ENCODE measurements around the gene GRIPAP1.

The GRIPAP1 gene, protein sequence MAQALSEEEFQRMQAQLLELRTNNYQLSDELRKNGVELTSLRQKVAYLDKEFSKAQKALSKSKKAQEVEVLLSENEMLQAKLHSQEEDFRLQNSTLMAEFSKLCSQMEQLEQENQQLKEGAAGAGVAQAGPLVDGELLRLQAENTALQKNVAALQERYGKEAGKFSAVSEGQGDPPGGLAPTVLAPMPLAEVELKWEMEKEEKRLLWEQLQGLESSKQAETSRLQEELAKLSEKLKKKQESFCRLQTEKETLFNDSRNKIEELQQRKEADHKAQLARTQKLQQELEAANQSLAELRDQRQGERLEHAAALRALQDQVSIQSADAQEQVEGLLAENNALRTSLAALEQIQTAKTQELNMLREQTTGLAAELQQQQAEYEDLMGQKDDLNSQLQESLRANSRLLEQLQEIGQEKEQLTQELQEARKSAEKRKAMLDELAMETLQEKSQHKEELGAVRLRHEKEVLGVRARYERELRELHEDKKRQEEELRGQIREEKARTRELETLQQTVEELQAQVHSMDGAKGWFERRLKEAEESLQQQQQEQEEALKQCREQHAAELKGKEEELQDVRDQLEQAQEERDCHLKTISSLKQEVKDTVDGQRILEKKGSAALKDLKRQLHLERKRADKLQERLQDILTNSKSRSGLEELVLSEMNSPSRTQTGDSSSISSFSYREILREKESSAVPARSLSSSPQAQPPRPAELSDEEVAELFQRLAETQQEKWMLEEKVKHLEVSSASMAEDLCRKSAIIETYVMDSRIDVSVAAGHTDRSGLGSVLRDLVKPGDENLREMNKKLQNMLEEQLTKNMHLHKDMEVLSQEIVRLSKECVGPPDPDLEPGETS

DNA sequence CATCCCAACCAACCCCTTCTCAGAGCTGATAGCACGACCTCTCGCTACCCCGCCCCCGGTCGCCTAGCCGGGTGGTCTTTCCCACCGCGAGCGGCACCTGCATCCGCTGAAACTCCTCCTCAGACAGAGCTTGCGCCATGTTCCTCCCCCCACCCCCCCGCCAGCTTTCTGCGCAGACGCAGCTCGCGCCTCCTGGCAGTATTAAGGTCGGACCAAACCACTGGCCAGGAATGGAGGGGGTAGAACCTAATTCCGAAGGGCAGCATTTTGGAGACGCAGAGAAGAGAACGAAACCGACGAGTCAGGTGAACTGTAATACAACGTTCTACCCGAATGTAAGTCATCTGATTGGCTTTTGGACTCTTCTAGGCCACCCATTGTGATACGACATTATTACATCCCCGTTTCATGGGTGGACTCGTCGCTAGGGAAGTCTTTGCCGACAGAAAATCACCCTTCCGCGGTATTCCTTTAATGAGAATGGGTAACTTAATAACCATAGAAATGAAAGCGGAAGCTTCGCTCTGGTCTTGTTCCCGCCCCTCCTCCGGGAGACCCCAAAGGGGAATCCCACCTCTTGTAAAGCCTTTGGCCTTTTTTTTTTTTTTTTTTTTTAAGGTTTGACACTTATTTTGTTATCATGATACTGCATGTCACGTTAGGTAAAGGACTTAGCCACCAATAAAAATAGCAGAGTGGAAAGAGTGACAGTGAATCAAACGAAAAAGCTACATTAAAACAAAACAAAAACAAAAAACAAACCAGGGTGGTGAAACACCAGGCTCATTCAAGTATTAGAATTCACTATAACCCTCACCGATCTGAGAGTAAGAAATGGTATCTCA lies at the start of gene GRIPAP1:
GRIPAP1 (minus strand) TSS at position 174 of the 845 bp plus-strand sequence; CDS start at position 139, 35 bp downstream.
- peak; percentile 85 for DNase-seq

DNA sequence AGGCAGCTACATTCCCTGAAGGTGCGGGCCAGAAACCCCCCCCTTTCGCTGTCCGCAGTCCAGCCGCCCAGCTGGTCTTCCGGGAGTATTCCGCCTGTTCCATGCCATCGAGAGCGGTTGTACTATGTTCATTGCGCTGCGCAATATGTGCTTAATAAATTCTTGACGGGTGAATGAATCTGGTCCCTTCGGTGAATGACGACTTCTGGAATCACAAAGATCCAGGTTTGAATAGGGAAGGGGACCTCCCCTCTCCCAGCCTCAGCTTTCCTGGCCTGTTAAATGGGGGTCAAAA lies 41.9 kb upstream of the GRIPAP1 start:
- no peak for DNase-seq

DNA sequence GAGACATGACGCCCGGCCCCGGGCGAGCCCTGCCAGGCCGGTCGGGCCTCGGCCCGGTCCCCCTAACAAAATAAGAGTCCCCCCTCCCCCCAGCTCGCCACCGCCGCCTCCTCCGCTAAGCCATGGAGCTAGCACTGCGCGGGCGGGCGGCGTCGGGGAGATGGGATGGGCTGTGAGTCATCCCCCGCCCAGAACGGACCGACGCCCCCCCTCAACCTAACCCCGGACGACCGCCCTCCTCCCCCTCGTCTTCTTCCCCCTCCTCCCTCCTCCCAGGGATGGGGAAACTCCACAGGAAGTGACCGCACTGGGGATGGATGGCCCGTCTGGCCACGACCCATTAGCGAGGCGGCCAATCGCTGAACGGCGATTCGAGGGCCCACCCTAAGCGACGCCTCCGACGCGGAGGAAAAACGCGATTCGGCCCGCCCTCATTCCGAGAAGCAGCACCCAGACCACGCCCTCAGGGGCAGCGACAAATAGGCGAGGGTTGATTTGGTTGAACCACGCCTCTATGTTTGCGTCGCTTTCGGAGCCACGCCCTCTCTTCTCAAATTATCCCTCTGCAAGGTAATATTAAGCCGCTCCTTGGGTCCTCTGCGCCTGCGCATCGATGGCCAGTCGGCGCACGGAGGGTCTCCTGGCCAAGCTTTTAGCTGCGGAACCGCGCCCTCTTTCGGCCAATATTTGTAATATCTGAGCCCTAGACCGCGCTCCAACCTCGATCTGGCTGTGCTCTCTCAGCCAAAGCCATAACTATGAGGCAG lies 41.3 kb upstream of the GRIPAP1 start, which contains the start of gene TFE3:
TFE3 (minus strand) TSS at position 138 of the 767 bp plus-strand sequence; CDS start at position 7, 131 bp downstream.
- DNase-seq = peak; percentile 91

DNA sequence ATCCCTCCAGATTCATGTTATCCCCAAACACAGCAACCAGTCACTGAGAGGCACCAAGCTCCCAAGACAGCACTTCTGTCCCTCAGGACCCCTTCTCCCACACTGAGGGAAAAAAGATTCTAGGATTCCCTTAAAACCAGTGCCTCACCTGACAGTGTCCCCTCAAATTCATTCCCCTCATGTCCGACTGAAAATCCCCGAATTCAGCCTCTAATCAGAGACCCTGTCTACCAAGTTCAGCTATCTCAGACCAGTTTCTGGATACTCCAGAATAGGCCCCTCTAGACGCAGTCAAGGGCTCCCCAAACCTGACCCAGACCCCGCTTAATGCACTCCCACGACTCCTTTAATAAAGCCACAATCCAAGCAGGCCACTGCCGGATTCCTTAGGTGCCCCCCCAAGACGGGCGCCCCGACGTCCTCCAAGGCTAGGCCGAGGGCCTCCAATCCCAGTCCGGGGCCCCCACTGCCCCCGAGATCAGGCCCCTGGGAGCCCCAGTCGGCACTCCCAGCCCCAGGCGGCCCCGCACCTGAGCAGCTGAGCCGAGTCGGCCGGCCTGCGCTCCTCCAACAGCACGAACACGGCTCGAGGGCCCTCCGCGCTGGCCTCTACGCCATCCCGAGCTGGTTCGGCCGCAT lies 40.6 kb upstream of the GRIPAP1 start:
- peak; percentile 3 for DNase-seq

DNA sequence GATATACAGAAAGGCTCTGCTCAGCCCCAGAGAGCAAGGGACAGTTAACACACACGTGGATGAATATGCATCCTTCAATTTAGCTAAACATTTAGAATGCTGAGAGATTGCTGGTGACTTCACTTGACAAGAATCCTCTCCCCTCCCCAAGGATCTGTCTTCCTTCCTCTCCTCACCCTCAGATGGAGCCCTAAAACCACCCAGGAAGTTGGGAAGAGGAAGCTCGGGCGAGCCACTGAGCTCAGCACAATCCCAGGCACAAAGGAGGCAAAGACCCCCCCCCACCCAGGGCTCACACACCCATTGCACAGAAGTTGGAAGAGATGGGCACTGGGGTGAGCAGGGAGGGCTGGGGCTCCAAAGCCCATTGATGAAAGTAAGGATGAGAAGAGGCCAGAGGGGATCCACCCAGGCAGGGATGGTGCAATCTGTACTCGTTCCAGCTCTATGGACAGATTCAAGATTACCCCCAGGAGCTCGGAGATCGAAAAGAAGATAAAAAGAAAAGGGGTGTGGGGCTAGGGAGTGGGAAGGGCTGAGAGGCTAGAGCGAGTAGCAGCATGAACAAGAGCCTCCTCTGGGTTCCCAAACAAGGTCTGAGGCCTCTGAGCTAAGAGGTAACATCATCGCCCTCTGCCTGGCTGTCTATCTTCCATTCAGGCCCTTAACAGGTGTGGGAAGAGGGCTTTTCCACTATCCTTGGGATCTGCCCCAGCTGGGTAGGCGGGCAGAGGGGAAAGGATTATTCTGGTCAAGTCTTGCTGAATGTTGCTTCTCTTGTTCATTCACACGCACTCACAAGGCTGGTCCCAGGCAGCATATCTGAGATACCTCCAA lies 39.9 kb upstream of the GRIPAP1 start:
- peak; percentile 69 for DNase-seq

DNA sequence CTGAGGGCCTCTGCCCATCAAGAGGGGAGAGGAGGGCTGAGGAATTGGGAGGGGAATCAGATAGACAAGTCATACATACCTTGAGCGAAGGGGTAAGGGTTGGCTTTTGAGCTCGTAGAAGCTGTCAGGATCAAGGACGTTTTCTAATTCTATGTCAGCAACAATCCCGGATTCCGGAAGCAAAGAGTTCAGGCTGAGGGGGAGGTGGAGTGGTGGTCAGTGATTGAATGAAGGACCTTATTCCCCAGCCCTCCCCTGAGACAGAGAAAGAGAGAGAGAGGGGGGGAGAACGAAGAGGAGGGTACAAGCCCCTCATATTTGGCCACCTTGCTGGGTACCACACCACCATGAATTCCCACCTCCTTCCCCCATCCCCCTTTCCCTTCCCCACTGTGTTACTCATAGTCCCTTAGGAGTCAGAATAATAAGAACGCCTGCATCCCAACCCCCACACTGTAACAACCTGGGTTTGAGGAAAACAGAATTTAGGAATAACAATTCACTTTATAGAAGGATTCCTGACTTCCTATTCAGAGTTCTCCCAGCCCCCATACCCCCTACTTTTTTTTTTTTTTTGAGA lies 38.4 kb upstream of the GRIPAP1 start:
- peak; percentile 36 for DNase-seq

DNA sequence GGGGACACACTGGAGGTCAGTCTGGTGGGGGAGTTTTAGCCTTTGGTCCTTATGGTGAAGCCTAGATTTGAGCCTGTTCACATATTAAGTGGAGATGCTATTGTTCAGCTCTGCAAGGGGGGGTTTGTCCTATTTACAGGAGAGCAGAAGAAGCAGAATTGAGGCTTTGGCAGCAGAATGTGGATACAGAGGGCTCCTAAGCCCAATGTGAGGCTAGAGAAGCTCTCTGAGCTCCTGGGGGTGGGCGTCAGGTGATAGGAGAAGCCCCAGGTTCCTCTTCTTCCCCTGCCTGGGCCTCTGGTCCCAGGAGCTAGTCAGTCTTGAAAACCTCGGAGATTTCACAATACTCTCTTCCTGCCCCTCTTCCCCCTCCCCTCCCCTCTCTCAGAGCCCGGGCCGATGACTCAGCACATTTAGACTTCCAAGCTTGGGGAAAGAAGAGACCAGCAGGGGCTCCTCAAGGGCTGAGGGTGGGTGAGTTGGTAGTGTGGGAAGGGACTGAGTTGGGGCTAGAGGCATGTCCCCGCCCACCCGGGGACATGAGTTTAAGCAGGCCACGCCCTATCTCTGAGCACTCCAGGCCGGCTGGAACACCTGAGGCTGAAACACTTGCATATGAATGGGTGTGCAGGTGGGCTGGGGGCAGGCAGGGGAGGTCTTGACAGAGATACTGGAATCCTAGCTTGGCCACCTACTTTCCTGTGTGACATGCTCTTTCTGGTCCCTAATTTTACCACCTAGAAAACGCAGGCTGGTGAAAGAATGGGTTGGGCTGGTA lies 37.7 kb upstream of the GRIPAP1 start:
- DNase-seq = peak; percentile 91

DNA sequence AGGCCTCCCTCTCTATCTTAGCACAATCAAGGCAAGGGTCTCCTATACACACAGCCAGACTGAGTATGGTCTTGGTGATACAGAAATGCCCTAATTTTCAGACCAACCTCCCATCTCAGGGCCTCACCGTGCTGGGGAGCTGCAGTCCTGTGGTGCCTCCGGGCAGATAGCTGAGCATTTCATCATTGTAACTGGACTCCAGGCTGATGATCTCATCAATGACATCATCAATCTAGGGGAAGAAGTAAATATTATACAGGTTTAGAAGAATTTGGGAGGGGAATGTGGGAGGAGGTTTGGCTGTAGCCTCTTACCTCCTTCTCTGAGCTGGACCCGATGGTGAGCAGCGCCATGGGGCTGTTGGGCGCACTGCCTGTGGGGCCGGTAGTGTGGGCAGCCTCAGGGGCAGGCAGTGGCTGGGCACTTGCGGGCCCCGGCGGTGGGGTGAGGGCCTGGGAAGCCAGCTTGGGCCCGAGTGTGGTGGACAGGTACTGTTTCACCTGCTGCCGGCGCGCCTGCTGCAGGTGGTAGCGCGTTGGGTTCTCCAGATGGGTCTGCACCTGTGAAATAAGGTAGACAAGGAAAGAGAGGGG lies 35.9 kb upstream of the GRIPAP1 start:
- DNase-seq = peak; percentile 74

DNA sequence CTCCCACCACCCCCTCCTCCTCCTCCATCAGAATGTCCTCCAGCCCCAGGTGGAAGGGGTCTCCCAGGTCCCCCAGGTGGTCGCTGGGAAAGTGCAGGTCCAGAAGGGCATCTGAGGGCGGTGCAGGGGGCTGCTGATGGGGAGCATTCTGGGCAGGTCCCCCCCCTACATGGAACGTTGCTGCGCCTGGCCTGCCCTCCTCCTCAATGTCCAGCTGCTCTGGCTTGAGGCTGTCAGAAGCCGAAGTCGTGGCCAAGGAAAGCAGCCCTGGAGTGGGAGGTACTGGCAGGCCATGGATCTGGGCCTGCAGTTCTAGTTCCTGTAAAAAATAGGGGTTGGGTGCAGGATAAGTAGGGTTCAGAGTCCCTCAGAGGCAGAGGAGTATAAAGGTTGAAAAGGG lies 28.2 kb upstream of the GRIPAP1 start:
- no peak for DNase-seq

DNA sequence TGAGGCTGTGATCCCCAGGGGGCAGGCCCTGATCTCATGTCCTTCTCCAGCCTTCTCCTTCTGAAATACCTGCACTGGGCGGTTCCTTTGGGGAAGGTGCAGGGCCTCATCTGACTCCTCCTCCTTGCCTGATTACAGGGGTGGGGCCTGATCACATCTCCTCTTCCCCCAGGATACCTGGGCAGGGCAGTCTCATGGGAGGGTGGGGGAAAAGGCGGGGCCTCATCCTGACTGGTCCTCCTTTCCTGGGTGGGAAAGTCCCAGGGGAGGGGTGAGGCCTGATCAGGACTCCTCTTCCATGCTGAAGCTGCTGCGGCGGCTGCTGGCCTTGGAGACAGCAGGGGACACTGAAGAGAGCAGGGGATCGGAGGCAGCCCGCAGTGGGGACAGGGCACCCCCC lies 27.8 kb upstream of the GRIPAP1 start:
- peak; percentile 53 for DNase-seq

DNA sequence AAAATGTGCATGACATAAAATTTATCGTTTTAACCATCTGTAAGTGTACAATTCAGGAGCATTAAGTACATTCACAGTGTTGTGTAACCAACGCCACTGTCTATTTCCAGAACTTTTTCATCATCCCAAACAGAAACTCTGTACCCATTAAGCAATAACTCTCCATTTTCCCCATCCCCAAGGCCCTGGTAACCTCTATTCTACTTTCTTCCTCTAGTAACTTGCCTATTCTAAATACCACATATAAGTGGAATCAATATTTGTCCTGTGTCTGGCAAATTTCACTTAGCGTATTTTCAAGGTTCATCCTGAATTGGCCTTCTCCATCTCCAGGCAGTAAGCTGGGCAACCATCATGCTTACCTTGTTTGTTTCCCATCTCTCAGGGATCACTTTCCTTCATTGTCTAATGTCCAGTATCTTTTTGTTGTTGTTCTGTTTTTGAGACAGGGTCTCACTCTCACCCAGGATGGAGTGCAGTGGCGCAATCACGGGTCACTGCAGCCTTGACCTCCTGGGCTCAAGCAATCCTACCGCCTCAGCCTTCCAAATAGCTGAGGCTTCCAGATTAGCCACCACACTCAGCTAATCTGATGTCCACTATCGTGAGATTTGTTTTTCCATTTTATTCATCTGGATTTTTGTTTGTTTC lies 17.7 kb upstream of the GRIPAP1 start:
- DNase-seq = no peak

DNA sequence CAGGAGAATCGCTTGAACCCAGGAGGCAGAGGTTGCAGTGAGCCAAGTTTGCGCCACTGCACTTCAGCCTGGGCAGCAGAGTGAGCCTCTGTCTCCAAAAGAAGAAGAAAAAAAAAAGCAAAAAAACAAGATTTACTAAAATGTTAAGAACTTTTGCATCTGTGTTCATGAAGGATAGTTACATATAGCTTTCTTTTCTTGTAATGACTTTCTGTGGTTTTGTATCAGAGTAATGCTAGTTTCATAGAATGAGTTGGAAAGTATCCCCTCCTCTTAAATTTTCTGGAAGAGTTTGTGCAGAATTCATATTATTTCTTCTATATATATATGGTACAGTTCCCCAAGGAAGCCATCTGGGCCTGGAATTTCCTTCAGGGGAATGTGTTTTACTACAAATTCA lies 17.0 kb upstream of the GRIPAP1 start:
- no peak for DNase-seq

DNA sequence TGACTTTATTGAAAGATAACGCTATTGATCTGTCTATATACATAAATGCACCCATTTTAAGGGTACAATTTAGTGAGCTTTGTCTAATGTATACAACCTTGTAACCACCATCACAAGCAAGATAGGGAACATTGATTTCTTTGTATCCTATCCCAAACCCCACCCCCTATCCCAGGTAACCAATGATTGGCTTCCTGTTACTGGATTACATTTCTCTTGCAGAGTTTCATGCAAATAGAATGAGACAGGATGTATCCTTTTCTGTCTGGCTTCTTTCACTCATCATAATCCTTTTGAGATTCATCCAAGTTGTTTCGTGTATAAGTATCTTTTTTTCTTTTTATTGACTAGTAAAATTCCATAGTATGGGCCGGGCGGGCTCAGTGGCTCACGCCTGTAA lies 1.6 kb upstream of the GRIPAP1 start:
- DNase-seq = no peak

DNA sequence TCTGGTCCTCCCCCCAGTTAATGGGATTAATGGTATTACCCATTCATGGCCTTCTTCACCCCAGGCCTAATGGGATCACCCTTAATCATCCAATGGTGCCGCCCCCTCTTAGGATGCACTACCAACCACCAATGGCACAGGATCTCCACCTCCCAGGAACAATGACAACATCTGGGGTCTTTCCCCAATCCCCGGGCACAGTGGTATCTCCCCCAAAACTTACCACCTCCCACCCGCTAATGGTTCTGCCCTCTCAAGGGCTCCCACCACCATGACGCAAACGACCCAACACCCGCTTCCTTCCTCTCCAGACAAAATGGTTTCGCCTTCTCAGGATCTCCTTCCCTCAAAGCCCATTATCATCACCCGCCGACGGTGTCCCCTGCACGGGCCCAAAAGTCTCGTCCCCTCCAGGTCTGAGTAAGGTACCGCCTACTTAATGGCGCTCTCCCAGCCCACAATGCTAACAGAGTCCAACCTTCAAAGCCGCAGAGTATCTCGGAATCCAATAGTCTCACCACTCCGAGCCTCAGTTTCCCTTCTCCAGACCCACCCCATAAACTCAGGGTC lies 458 bp downstream of the GRIPAP1 start:
- DNase-seq = peak; percentile 4

DNA sequence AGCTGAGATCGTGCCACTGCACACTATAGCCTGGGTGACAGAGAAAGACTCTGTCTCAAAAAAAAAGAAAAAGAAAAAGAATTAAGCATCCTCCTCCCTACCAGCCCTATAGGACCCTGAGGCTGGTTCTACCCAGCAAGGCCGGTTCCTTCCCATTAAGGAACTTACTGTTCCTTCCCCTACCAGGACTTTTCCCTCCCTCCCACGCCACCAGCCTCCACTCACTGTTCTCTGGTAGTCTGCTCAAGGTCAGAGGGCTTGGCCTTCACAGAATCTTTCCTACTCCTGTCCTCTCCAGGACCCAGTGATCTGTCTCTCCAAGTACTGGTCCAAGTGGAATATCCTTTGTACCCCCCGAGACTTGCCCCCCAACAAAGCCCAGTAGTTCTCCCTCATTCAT lies 1.4 kb downstream of the GRIPAP1 start:
- no peak for DNase-seq

DNA sequence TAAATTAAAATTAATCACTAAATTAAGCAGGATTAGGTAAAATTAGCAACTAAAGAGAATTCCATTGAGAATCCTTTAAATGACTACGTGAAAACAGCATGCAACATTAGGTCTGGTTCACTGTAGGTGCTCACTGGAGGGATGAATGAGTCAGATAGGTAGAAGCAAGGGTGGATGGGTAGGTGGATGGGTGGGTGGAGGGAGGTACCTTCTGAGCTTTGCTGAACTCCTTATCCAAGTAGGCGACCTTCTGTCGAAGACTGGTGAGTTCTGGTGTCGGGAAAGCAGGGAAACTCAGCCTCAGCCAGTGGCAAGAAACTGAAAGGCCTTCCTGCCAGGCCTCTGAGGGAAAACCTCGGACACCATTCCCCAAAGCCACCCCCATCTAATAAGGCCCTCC lies 3.0 kb downstream of the GRIPAP1 start:
- DNase-seq = no peak

DNA sequence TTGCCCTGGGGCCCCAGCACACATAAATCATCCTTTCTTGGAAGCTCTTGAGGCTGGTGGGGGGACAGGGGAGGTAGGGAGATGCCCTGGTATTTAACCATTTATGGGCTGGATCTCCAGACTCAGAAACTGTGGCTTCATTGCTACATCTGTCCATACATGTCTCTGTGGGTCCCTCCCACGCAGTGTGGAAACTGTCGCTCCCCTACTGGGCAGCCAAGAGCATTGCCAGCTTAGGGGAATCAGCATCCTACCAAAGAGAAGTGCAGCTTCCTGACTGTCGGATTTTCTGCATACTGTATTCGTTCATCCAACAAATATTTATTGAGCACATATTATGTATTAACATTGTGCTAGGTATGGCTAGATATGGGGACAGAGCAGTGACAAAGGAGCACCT lies 3.7 kb downstream of the GRIPAP1 start:
- no peak for DNase-seq

DNA sequence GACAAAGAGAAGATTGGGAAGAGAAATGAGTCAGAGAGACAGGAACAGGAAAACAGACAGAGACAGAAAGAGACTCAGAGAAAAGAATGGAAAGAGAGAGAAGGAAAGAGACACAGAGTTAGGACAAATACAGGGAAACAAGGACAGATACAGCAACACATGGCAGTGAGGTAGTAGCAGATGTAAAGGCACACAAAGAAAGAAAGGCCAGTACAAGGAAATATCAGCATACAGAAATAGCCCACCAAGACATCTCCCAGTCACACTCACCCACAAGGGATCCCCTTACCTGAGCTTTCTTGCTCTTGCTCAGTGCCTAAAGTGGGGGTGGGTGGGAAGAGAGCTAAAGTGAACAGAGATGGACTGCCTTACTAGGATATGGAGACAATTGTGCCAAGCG lies 4.2 kb downstream of the GRIPAP1 start:
- DNase-seq = no peak

Data from NCI-H226 (cell line).